Mesenchymal stem cell (in vitro differentiated cells and primary cell): ENCODE data around the gene EIF4E3. TPM values are rescaled to one million over a fixed set of nuclear protein-coding genes. Genes with fewer than 3 reads are reported as not detected.

Experiments
- DNase-seq: peaks from one replicate; pipeline ENCODE4 v3.0.0-alpha.2; 2013
- H2AFZ ChIP-seq: one replicate; pipeline ENCODE4 v1.6.1; 2013; ENCODE audit warnings: low read depth, mild to moderate bottlenecking, control low read depth, inconsistent platforms, low read length, moderate library complexity
- H2AK5ac ChIP-seq: 2 replicates; pipeline ENCODE4 v1.6.1; 2013; ENCODE audit warnings: low read length, moderate library complexity, mild to moderate bottlenecking, inconsistent platforms; ENCODE audit not compliant: severe bottlenecking
- H2BK120ac ChIP-seq: one replicate; pipeline ENCODE4 v1.6.1; 2013; ENCODE audit warnings: low read depth, mild to moderate bottlenecking, inconsistent platforms, low read length, moderate library complexity
- H2BK12ac ChIP-seq, 2 experiments: one replicate each; pipeline ENCODE4 v1.6.1; 2013; ENCODE audit warnings: inconsistent platforms in 2 of 2, low read length in 2 of 2, mild to moderate bottlenecking in 2 of 2, moderate library complexity in 2 of 2, control low read depth in 1 of 2
- H2BK15ac ChIP-seq: one replicate; pipeline ENCODE4 v1.6.1; 2013; ENCODE audit warnings: mild to moderate bottlenecking, low read depth, inconsistent platforms; ENCODE audit not compliant: poor library complexity, severe bottlenecking
- H2BK5ac ChIP-seq: 2 replicates; pipeline ENCODE4 v1.6.1; 2013; ENCODE audit warnings: low read depth, mild to moderate bottlenecking, low read length, control low read depth, inconsistent platforms; ENCODE audit not compliant: poor library complexity, severe bottlenecking
- H3K14ac ChIP-seq, 2 experiments: one replicate each; pipeline ENCODE4 v1.6.1; 2013; ENCODE audit warnings: inconsistent platforms in 2 of 2, low read length in 2 of 2, control low read depth in 1 of 2, mild to moderate bottlenecking in 1 of 2, moderate library complexity in 1 of 2
- H3K18ac ChIP-seq, 2 experiments: one replicate each; pipeline ENCODE4 v1.6.1; 2013; ENCODE audit warnings: inconsistent platforms in 2 of 2, low read length in 2 of 2, control low read depth in 1 of 2, low read depth in 1 of 2, mild to moderate bottlenecking in 1 of 2
- H3K23ac ChIP-seq, 2 experiments: one replicate each; pipeline ENCODE4 v1.6.1; 2013; ENCODE audit warnings: inconsistent platforms in 2 of 2, low read length in 2 of 2, mild to moderate bottlenecking in 2 of 2, moderate library complexity in 2 of 2, control low read depth in 1 of 2
- H3K27ac ChIP-seq: 2 replicates; pipeline ENCODE4 v1.5.1; 2013; ENCODE audit warnings: mild to moderate bottlenecking, moderate library complexity, low read length, control low read depth, inconsistent platforms; ENCODE audit not compliant: poor library complexity, severe bottlenecking
- H3K27me3 ChIP-seq, 2 experiments: 2 replicates each; pipeline versions ENCODE4 v1.6.1 to v1.7.0; 2013; ENCODE audit warnings: low read length in 2 of 2, mild to moderate bottlenecking in 2 of 2, moderate library complexity in 2 of 2, control low read depth in 1 of 2, inconsistent platforms in 1 of 2; ENCODE audit not compliant: control insufficient read depth in 1 of 2, insufficient read depth in 1 of 2
- H3K36me3 ChIP-seq, 2 experiments: 2 replicates each; pipeline versions ENCODE4 v1.6.1 to v1.7.0; 2013; ENCODE audit warnings: low read length in 2 of 2, control low read depth in 1 of 2, inconsistent platforms in 1 of 2, low read depth in 1 of 2, mild to moderate bottlenecking in 1 of 2; ENCODE audit not compliant: insufficient read depth in 2 of 2, control insufficient read depth in 1 of 2
- H3K4ac ChIP-seq, 2 experiments: one replicate each; pipeline ENCODE4 v1.6.1; 2013; ENCODE audit warnings: inconsistent platforms in 2 of 2, low read length in 2 of 2, mild to moderate bottlenecking in 2 of 2, moderate library complexity in 2 of 2, control low read depth in 1 of 2, low read depth in 1 of 2
- H3K4me1 ChIP-seq: 2 replicates; pipeline ENCODE4 v1.6.1; 2013; ENCODE audit warnings: low read depth, low read length, control low read depth; ENCODE audit not compliant: control insufficient read depth, insufficient read depth
- H3K4me2 ChIP-seq: 2 replicates; pipeline ENCODE4 v1.6.1; 2013; ENCODE audit warnings: low read length, mild to moderate bottlenecking, inconsistent platforms; ENCODE audit not compliant: poor library complexity, severe bottlenecking
- H3K4me3 ChIP-seq, 2 experiments: 2 replicates each; pipeline versions ENCODE4 v1.5.1 to v1.7.0; 2013; ENCODE audit warnings: low read length in 2 of 2, mild to moderate bottlenecking in 2 of 2, control low read depth in 1 of 2, low read depth in 1 of 2; ENCODE audit not compliant: insufficient read depth in 1 of 2
- H3K79me1 ChIP-seq: replicated peaks from 2 replicates; pipeline ENCODE4 v1.6.1; 2013; ENCODE audit warnings: mild to moderate bottlenecking, control low read depth, low read length, inconsistent platforms; ENCODE audit not compliant: poor library complexity, severe bottlenecking
- H3K9ac ChIP-seq: 2 replicates; pipeline ENCODE4 v1.7.0; 2013; ENCODE audit warnings: mild to moderate bottlenecking, low read length, moderate library complexity
- H3K9me3 ChIP-seq: 2 replicates; pipeline ENCODE4 v1.7.0; 2013; ENCODE audit warnings: mild to moderate bottlenecking, low read length; ENCODE audit not compliant: control insufficient read depth
- H4K8ac ChIP-seq: one replicate; pipeline ENCODE4 v1.6.1; 2013; ENCODE audit warnings: inconsistent platforms, mild to moderate bottlenecking, low read length, moderate library complexity
- H4K91ac ChIP-seq: one replicate; pipeline ENCODE4 v1.6.1; 2013; ENCODE audit warnings: mild to moderate bottlenecking, low read length, inconsistent platforms
- WGBS: methylation state at CpG from one replicate; pipeline ENCODE4 v1.1.7; 2013; ENCODE audit warnings: mixed read lengths; 5-methylcytosine and 5-hydroxymethylcytosine counted together
- polyA plus RNA-seq, 2 experiments: library from polyadenylated mRNA; stranded (reverse); fragments of 200-250 nt; gene quantifications; one replicate each; pipeline ENCODE4 v1.2.3, GENCODE V29; 2013

EIF4E3 gene
- polyA plus RNA-seq (2013, experiment 1 of 2): 5.5 TPM
- 6.2 TPM for polyA plus RNA-seq (2013, experiment 2 of 2)

GRCh38 chr3:71725271-71725991 lies at the start of gene EIF4E3:
TSS of gene EIF4E3 (minus strand) at chr3:71725402. CDS start at chr3:71725367, 35 bp downstream.
- H3K9me3 ChIP-seq: no peaks in the 10 kb centered on the region
- WGBS: 3% methylated on average over 45 of the region's 80 CpGs

GRCh38 chr3:71771884-71772283 lies 46.7 kb upstream of the EIF4E3 start:
- Histone ChIP-seq H3K79me1 (no peaks in the 10 kb centered on the region), H3K4me2 (no peak overlapping the region), H3K27ac (no peak overlapping the region), H4K91ac (no peak overlapping the region), H2AFZ (no peak overlapping the region), H3K9me3 (no peaks in the 10 kb centered on the region), H3K14ac (no peak overlapping the region), H2AK5ac (no peak overlapping the region), H3K23ac (no peak overlapping the region), H3K9ac (no peak overlapping the region), H3K4ac (no peak overlapping the region), H3K18ac (no peak overlapping the region), H3K36me3 (no peaks in the 10 kb centered on the region), H2BK120ac (no peak overlapping the region), H4K8ac (no peak overlapping the region), H2BK5ac (no peak overlapping the region), H2BK15ac (no peak overlapping the region), H3K4me1 (no peaks in the 10 kb centered on the region), H2BK12ac (no peak overlapping the region), H3K4me3 (no peak overlapping the region), H3K27me3 (peaks cover 16 to 33% of the 10 kb centered on the region in 2 experiments)
- no peak for DNase-seq
- WGBS: 100% methylated on average over 1 of the region's 1 CpG

More at GRCh38 chr3:71725271-71725991, at the start of gene EIF4E3:
- H2BK120ac ChIP-seq: peak within 1 kb of the TSS; percentile 67
- peak within 1 kb of the TSS; percentile 76 for H3K9ac ChIP-seq
- peak within 1 kb of the TSS; percentile 28 to 89 for H2BK12ac ChIP-seq
- H2AFZ ChIP-seq: peak within 1 kb of the TSS; percentile 96
- H3K27ac ChIP-seq: no peak within 1 kb of the TSS
- peak within 1 kb of the TSS; percentile 57 for H2BK15ac ChIP-seq
- H4K91ac ChIP-seq: peak within 1 kb of the TSS; percentile 64
- H4K8ac ChIP-seq: peak within 1 kb of the TSS; percentile 81
- H3K4me1 ChIP-seq: peaks cover 10% of the 10 kb centered on the region
- peak within 1 kb of the TSS in 1 of 2 experiments; percentile 88 for H3K14ac ChIP-seq
- no peak within 1 kb of the TSS for H2AK5ac ChIP-seq
- DNase-seq: peak; percentile 20
- H3K79me1 ChIP-seq: peaks cover 4% of the 10 kb centered on the region
- H3K4me3 ChIP-seq: peak within 1 kb of the TSS; percentile 82 to 93
- peak within 1 kb of the TSS; percentile 88 for H3K4me2 ChIP-seq
- peak within 1 kb of the TSS in 1 of 2 experiments; percentile 47 for H3K4ac ChIP-seq
- H3K27me3 ChIP-seq: peaks cover 8 to 16% of the 10 kb centered on the region in 2 experiments
- H3K36me3 ChIP-seq: no peaks in the 10 kb centered on the region
- H3K18ac ChIP-seq: peak within 1 kb of the TSS; percentile 64 to 74
- no peak within 1 kb of the TSS for H2BK5ac ChIP-seq
- H3K23ac ChIP-seq: peak within 1 kb of the TSS in 1 of 2 experiments; percentile 97

- no peak overlapping the region for H3K9ac ChIP-seq
- H2AK5ac ChIP-seq: no peak overlapping the region
- H3K14ac ChIP-seq: no peak overlapping the region
- no peak overlapping the region for H3K4me3 ChIP-seq
- H3K23ac ChIP-seq: no peak overlapping the region
- 90% methylated on average over 5 of the region's 5 CpGs for WGBS
- peaks cover 16 to 33% of the 10 kb centered on the region in 2 experiments for H3K27me3 ChIP-seq
- no peaks in the 10 kb centered on the region for H3K79me1 ChIP-seq
- H2BK15ac ChIP-seq: no peak overlapping the region
- H2BK5ac ChIP-seq: no peak overlapping the region
- H3K4ac ChIP-seq: no peak overlapping the region
- no peak overlapping the region for H3K4me2 ChIP-seq
- no peak for DNase-seq
- H3K36me3 ChIP-seq: no peaks in the 10 kb centered on the region
- H4K8ac ChIP-seq: no peak overlapping the region
- H2BK120ac ChIP-seq: no peak overlapping the region
- H3K4me1 ChIP-seq: no peaks in the 10 kb centered on the region
- H3K9me3 ChIP-seq: no peaks in the 10 kb centered on the region
- no peak overlapping the region for H3K18ac ChIP-seq
- H4K91ac ChIP-seq: no peak overlapping the region
- H3K27ac ChIP-seq: no peak overlapping the region
- no peak overlapping the region for H2BK12ac ChIP-seq
- no peak overlapping the region for H2AFZ ChIP-seq
These were observed 45.9 kb upstream of the EIF4E3 start for GRCh38 chr3:71771126-71771525.

GRCh38 chr3:71763426-71763825 lies 38.2 kb upstream of the EIF4E3 start:
- no peak overlapping the region for H3K4ac ChIP-seq
- H3K36me3 ChIP-seq: no peaks in the 10 kb centered on the region
- H2AK5ac ChIP-seq: no peak overlapping the region
- H3K9ac ChIP-seq: no peak overlapping the region
- no peak overlapping the region for H3K18ac ChIP-seq
- H3K79me1 ChIP-seq: no peaks in the 10 kb centered on the region
- no peak overlapping the region for H4K8ac ChIP-seq
- H2BK5ac ChIP-seq: no peak overlapping the region
- no peak overlapping the region for H2AFZ ChIP-seq
- WGBS: 90% methylated on average over 2 of the region's 5 CpGs
- DNase-seq: no peak
- no peak overlapping the region for H3K27ac ChIP-seq
- H2BK12ac ChIP-seq: no peak overlapping the region
- no peak overlapping the region for H3K4me2 ChIP-seq
- H3K14ac ChIP-seq: no peak overlapping the region
- no peaks in the 10 kb centered on the region for H3K4me1 ChIP-seq
- H4K91ac ChIP-seq: no peak overlapping the region
- no peak overlapping the region for H2BK120ac ChIP-seq
- no peak overlapping the region for H3K23ac ChIP-seq
- H3K9me3 ChIP-seq: no peaks in the 10 kb centered on the region
- H3K4me3 ChIP-seq: no peak overlapping the region
- peaks cover 28 to 47% of the 10 kb centered on the region in 2 experiments for H3K27me3 ChIP-seq
- no peak overlapping the region for H2BK15ac ChIP-seq
